Activated naive CD4-positive, alpha-beta T cell treated with anti-CD3 and anti-CD28 coated beads, Interleukin-2, amount 50 U/mL, for 24 hours (primary cell): ENCODE data around the gene FBXL13.
"Not testable (repeated sequence)": the region's sequence is repeated elsewhere in the genome, so short reads cannot be mapped to it uniquely, and the experiment has no call there.

Experiments used
- H3K27ac Mint-ChIP-seq: one replicate; pipeline ENCODE4 v1.8.0; 2021; ENCODE audit warnings: mild to moderate bottlenecking, mixed read lengths
- H3K27me3 Mint-ChIP-seq: one replicate; pipeline ENCODE4 v1.8.0; 2021; ENCODE audit warnings: mixed read lengths
- H3K36me3 Mint-ChIP-seq: one replicate; pipeline ENCODE4 v1.8.0; 2021; ENCODE audit warnings: mixed read lengths
- H3K4me1 Mint-ChIP-seq: one replicate; pipeline ENCODE4 v1.8.0; 2021; ENCODE audit warnings: mixed read lengths
- H3K4me3 Mint-ChIP-seq: one replicate; pipeline ENCODE4 v1.8.0; 2021; ENCODE audit warnings: mild to moderate bottlenecking, mixed read lengths
- H3K9me3 Mint-ChIP-seq: one replicate; pipeline ENCODE4 v1.8.0; 2021; ENCODE audit warnings: mixed read lengths

FBXL13 gene

DNA sequence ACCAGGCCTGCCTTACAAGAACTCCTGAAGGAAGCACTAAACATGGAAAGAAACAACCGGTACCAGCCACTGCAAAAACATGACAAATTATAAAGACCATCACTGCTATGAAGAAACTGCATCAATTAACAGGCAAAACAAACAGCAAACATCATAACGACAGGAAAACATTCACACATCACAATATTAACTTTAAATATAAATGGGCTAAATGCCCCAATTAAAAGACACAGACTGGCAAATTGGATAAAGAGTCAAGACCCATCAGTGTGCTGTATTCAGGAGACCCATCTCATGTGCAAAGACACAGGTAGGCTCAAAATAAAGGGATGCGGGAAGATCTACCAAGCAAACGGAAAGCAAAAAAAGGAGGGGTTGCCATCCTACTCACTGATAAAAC, 120.2 kb downstream of the FBXL13 start:
- H3K27me3 Mint-ChIP-seq, H3K4me1 Mint-ChIP-seq, H3K27ac Mint-ChIP-seq, H3K36me3 Mint-ChIP-seq, H3K4me3 Mint-ChIP-seq: not testable (repeated sequence)
- H3K9me3 Mint-ChIP-seq, result peaks cover 14% of the 10 kb centered on the region

DNA sequence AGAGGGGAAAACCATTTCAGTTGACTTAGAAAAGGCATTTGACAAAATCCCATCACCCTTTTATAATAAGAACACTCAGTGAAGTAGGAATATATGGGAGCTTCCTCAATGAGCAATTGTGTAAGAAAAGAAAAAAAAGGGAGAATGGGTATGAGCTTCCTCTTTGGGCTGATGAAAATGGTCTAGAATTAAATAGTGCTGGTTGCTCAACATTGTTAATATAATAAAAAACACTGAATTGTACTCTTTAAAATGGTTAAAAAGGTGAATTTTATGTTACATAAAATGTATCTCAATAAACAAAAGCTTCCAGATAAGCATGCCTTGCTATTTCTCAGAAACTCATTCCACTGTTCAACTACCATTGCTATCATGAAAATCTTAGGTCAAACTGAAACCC, 121.2 kb downstream of the FBXL13 start:
- Mint-ChIP-seq H3K4me1 (no peaks in the 10 kb centered on the region), H3K36me3 (peaks cover 8% of the 10 kb centered on the region), H3K27ac (no peak overlapping the region), H3K27me3 (no peaks in the 10 kb centered on the region), H3K4me3 (no peak overlapping the region), H3K9me3 (peaks cover 14% of the 10 kb centered on the region)

DNA sequence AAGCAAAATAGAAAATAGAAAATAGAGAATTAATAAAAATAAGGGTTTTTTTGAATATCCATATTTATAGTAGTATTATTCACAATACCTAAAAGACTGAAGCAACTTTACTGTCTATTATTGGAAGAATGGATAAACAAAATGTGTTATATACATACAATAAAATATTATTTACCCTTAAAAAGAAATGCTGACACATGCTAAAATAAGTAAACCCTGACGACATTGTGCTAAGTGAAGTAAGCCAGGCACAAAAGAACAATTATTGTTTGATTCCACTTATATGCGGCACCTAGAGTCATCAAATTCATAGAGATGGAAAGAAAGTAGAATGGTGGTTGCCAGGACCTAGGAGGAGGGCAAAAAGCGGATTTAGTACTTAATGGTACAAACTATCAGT, 122.8 kb downstream of the FBXL13 start:
- no peak overlapping the region for H3K4me3 Mint-ChIP-seq
- no peaks in the 10 kb centered on the region for H3K27me3 Mint-ChIP-seq
- H3K9me3 Mint-ChIP-seq, result peaks cover 14% of the 10 kb centered on the region
- peaks cover 8% of the 10 kb centered on the region for H3K36me3 Mint-ChIP-seq
- no peaks in the 10 kb centered on the region for H3K4me1 Mint-ChIP-seq
- no peak overlapping the region for H3K27ac Mint-ChIP-seq

DNA sequence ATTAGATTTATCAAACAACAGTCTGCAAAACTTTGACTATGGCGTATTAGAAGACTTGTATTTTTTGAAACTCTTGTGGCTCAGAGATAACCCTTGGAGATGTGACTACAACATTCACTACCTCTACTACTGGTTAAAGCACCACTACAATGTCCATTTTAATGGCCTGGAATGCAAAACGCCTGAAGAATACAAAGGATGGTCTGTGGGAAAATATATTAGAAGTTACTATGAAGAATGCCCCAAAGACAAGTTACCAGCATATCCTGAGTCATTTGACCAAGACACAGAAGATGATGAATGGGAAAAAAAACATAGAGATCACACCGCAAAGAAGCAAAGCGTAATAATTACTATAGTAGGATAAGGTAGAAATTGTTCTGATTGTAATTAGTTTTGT, 130.4 kb downstream of the FBXL13 start:
- H3K4me3 Mint-ChIP-seq, result no peak overlapping the region
- no peaks in the 10 kb centered on the region for H3K27me3 Mint-ChIP-seq
- no peaks in the 10 kb centered on the region for H3K36me3 Mint-ChIP-seq
- H3K4me1 Mint-ChIP-seq, result no peaks in the 10 kb centered on the region
- no peak overlapping the region for H3K27ac Mint-ChIP-seq
- no peaks in the 10 kb centered on the region for H3K9me3 Mint-ChIP-seq

DNA sequence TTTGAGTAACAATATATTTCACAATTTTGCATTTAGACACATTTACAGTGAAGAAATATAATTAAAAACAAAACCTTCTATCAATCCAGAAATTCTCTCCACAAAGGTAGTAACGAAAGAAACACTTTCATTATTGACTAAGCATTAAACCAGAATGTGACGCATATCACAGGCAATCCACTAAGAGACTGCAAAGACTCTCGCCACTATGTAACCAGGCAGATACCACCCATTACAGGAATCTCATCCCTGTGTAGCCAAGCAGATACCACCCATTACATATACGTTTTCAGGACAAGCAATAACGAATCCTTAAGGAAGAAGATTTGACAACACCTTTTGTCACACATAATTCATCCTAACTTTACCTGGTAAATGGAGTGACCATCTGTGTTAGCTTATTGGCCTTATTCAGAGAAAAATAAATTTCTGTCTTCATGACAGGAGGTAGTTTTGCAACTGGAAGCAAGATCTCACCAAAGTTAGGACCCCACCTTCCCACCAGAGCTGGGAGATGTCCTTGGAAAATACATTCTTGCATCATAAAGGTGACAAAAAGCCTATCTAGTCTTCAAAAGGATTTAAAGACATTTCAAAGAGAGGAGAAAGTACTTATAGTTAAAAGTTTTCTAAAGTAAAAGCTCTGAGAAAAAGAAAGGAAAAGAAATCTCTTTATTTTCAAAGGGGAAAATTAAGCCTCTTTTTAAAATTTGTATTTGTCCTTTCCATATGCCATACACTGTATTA, 131.0 kb downstream of the FBXL13 start:
- no peaks in the 10 kb centered on the region for H3K27me3 Mint-ChIP-seq
- H3K36me3 Mint-ChIP-seq, result no peaks in the 10 kb centered on the region
- H3K4me3 Mint-ChIP-seq, result no peak overlapping the region
- no peak overlapping the region for H3K27ac Mint-ChIP-seq
- no peaks in the 10 kb centered on the region for H3K9me3 Mint-ChIP-seq
- H3K4me1 Mint-ChIP-seq, result no peaks in the 10 kb centered on the region

DNA sequence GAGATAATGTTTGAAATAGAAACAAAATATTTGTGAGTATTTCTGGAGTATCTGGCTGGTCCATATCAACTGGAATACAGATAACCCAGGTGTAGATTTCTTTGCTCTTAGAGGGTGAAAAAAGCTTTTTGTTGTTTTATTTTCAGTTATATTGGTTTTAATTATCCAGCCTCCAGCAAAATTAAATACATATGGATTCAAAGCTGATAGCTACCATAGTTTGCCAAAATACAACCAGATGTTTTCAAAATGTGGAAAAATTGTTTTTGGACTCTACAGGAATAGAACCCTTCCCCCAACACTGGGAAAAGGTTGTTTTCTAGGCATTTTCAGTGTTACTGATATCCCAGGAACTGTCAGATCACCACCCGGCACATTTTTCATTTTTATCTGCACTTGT, 131.7 kb downstream of the FBXL13 start:
- no peak overlapping the region for H3K4me3 Mint-ChIP-seq
- no peak overlapping the region for H3K27ac Mint-ChIP-seq
- no peaks in the 10 kb centered on the region for H3K9me3 Mint-ChIP-seq
- no peaks in the 10 kb centered on the region for H3K36me3 Mint-ChIP-seq
- no peaks in the 10 kb centered on the region for H3K27me3 Mint-ChIP-seq
- no peaks in the 10 kb centered on the region for H3K4me1 Mint-ChIP-seq

DNA sequence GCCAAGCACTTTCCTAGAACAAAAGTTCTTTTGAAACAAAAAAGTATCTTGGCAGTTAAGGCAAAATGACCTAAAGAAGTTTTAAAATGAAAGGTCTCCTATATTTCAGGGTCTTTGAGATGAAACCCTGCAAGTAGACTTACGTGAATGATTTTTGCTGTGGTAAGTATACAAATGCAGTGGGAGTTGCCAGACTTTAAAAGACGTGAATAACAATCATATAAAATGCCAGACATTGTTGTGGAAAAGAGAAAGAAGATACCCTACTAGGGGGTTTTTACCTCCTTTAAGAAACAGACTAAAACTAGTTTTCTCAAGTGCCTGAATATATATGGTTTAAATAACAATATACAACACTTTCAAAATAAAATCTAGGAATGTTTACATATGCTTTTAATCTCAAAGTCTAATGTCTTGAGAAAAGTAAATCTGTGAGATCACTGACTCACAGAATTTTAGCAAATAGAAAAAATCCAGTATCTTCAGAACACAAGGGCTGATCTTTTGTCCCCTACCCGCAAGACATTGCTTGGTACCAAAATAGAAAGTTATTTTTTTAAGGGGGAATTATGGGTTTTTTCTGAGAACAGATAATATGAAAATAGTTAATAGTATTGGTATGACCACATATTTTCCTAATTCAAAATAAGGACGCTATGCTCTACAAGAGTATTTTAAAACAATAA, 132.3 kb downstream of the FBXL13 start:
- Mint-ChIP-seq H3K4me1 (no peaks in the 10 kb centered on the region), H3K9me3 (no peaks in the 10 kb centered on the region), H3K27me3 (no peaks in the 10 kb centered on the region), H3K27ac (no peak overlapping the region), H3K36me3 (no peaks in the 10 kb centered on the region), H3K4me3 (no peak overlapping the region)

DNA sequence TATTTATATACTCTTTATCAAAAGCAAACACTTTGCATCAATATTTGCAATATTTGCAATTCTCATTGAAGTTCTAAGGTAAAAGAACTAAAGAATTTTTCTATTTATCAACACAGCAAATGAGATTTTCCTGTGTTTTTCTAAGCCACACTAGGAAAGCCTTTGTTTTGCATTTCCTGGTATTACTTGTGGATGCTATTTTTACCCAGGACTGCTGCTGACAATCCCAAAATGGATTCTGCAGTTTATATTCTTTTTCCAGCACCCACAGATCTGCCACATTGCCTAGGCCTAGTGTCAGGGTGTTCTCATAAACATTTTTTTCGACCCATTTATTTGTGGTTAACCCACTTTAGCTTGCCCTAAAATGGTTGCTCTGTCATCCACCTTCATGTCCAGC, 135.9 kb downstream of the FBXL13 start:
- Mint-ChIP-seq H3K27me3 (no peaks in the 10 kb centered on the region), H3K36me3 (no peaks in the 10 kb centered on the region), H3K27ac (no peak overlapping the region), H3K4me3 (no peak overlapping the region), H3K9me3 (no peaks in the 10 kb centered on the region), H3K4me1 (no peaks in the 10 kb centered on the region)

DNA sequence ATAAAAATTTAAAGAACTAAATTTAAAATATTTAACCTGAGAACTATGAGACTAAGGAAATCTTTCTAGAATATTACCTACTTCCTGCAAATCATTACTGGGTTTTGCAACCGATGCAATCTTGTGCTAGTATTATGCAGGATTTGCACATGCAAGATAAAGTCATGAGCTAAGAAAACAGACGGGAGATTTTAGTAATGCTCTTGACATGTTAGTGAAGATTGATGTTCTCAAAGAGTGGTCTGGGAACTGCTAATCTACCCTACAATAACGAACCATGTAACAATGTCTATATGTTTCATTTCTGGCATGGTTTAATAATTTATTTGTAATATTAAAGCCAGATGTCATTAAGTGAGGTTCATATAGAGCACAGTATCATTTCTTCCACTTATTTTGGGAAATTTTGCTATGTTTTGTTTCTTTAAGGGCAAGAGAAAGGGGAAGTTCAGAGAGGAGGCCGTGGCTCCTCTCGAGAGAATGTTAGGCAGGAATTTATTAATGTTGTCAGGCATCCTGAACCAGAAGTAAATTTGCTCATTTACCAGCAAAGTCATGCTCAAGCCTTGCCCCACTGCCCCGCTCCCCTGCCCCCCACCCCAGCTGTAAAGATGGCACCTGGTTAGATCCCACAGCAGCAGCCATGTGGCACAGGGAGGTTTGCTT, 139.0 kb downstream of the FBXL13 start:
- Mint-ChIP-seq H3K36me3 (no peaks in the 10 kb centered on the region), H3K27me3 (no peaks in the 10 kb centered on the region), H3K4me3 (no peak overlapping the region), H3K9me3 (no peaks in the 10 kb centered on the region), H3K4me1 (no peaks in the 10 kb centered on the region), H3K27ac (no peak overlapping the region)

DNA sequence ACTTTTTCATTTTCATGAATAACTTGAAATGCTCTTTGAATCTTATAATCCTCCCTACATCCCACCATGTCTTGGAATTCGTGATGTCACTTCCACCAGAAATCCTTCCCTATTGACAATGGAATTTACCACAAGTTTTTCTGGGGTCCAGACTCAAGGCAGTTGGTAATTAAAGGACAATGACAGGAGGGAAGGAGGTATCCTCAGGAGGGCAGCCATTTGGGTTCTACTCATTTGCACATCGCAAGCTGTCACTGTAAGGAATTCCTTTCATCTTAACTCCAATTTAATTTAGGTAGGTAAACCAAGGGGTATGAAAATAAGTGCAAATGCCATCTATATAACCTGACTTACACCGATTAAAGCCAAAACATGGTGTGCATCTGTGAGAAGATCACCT, 139.9 kb downstream of the FBXL13 start:
- H3K36me3 Mint-ChIP-seq, result no peaks in the 10 kb centered on the region
- no peaks in the 10 kb centered on the region for H3K4me1 Mint-ChIP-seq
- no peaks in the 10 kb centered on the region for H3K9me3 Mint-ChIP-seq
- H3K4me3 Mint-ChIP-seq, result no peak overlapping the region
- H3K27me3 Mint-ChIP-seq, result no peaks in the 10 kb centered on the region
- H3K27ac Mint-ChIP-seq, result no peak overlapping the region

DNA sequence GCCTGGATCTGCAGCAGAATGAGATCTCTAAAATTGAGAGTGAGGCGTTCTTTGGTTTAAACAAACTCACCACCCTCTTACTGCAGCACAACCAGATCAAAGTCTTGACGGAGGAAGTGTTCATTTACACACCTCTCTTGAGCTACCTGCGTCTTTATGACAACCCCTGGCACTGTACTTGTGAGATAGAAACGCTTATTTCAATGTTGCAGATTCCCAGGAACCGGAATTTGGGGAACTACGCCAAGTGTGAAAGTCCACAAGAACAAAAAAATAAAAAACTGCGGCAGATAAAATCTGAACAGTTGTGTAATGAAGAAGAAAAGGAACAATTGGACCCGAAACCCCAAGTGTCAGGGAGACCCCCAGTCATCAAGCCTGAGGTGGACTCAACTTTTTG, 140.4 kb downstream of the FBXL13 start:
- H3K27me3 Mint-ChIP-seq, result no peaks in the 10 kb centered on the region
- H3K9me3 Mint-ChIP-seq, result no peaks in the 10 kb centered on the region
- H3K36me3 Mint-ChIP-seq, result no peaks in the 10 kb centered on the region
- no peak overlapping the region for H3K27ac Mint-ChIP-seq
- no peaks in the 10 kb centered on the region for H3K4me1 Mint-ChIP-seq
- no peak overlapping the region for H3K4me3 Mint-ChIP-seq

DNA sequence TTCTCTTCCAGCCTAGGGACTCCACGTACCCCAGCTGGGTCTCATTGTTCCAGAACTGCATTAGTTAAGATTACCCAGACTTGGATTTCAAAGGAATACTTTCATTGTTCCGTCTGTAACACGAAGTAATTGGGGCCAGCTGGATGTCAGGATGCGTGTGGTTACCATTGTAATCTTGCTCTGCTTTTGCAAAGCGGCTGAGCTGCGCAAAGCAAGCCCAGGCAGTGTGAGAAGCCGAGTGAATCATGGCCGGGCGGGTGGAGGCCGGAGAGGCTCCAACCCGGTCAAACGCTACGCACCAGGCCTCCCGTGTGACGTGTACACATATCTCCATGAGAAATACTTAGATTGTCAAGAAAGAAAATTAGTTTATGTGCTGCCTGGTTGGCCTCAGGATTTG, 140.8 kb downstream of the FBXL13 start:
- Mint-ChIP-seq H3K36me3 (no peaks in the 10 kb centered on the region), H3K27me3 (no peaks in the 10 kb centered on the region), H3K27ac (no peak overlapping the region), H3K4me3 (no peak overlapping the region), H3K4me1 (no peaks in the 10 kb centered on the region), H3K9me3 (no peaks in the 10 kb centered on the region)

DNA sequence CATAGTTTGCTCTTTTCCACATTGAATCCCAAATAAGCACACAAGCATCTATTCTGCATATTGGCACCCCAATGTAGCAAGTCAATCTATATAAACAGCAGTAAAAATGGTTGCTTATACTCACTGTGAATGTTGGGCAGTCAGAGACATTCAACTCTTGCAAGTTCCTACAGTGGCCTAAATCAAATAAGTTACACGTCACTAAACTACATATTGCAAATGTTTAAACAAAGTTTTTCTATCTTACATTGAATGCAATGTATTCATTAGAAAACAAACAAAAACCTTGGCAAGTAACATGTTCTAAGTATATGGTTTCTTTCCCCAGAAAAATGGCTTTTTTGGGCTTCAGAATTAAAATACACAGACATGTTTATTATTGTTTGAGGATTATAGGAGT, 142.8 kb downstream of the FBXL13 start:
- H3K27me3 Mint-ChIP-seq, result no peaks in the 10 kb centered on the region
- H3K27ac Mint-ChIP-seq, result no peak overlapping the region
- no peaks in the 10 kb centered on the region for H3K36me3 Mint-ChIP-seq

DNA sequence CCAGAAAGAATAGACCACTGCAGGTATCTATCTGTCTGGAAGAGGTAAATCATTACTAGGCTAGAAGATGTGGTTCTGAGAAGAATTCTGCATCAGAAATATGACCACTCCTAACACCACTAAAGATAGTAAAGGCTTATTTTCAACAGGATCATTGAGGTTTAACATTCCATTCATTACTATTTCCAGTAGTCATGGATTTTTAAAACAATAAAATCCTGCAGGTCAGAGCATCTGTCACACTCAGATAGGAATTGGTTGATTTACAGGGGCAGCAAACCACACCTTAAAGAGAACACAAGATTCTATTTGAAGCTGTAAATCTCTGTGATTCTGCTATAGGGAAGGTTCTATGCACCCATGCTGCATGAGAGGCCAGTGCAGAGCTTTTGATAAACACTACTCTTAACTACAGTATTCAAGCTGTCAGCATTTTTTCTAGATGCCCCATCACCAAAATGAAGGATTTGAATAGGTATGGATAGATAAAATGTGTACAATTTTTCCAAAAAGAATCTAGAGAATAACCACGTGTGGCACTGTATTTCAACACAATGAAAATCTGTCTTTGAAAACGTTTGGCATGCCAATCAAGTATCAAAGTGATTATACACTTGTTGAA, 147.2 kb downstream of the FBXL13 start:
- H3K9me3 Mint-ChIP-seq, result no peaks in the 10 kb centered on the region
- H3K27ac Mint-ChIP-seq, result no peak overlapping the region
- H3K4me1 Mint-ChIP-seq, result no peaks in the 10 kb centered on the region
- H3K27me3 Mint-ChIP-seq, result no peaks in the 10 kb centered on the region
- no peak overlapping the region for H3K4me3 Mint-ChIP-seq
- peaks cover 2% of the 10 kb centered on the region for H3K36me3 Mint-ChIP-seq

More for the DNA sequence above, 142.8 kb downstream of the FBXL13 start:
- H3K4me3 Mint-ChIP-seq, result no peak overlapping the region
- no peaks in the 10 kb centered on the region for H3K4me1 Mint-ChIP-seq
- H3K9me3 Mint-ChIP-seq, result no peaks in the 10 kb centered on the region

DNA sequence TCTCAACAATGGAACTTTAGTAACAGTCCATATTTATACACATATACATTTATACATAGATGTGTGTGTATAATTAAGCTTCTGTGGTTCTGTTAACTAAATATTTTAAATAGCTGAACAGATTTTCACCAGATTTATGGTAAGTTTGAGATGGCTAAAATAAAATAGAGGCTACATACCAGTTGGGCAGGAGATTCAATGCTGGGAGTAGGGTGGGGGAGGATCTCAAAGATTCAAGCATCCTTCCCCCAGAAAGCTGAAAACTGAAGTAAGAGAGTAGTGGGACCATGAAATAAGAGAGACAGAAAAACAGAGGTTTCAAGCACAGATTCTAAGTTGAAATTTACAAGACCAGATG, 147.8 kb downstream of the FBXL13 start:
- Mint-ChIP-seq H3K36me3 (peaks cover 2% of the 10 kb centered on the region), H3K27ac (no peak overlapping the region), H3K4me3 (no peak overlapping the region), H3K9me3 (no peaks in the 10 kb centered on the region), H3K4me1 (no peaks in the 10 kb centered on the region), H3K27me3 (no peaks in the 10 kb centered on the region)
